ENCODE measurements around the gene ADORA2A.

The ADORA2A gene

GRCh38 chr22:24429411-24430365 is 2.3 kb downstream of the ADORA2A start:
- H3K27ac ChIP-seq, result peak overlapping the region; percentile 97
- peaks cover 98 to 100% of the 10 kb centered on the region in 2 experiments for H3K4me1 ChIP-seq (ENCODE audit: control insufficient read depth in 1 of 2, insufficient read depth in 1 of 2, low read depth in 1 of 2, low read length in 1 of 2)
- no peaks in the 10 kb centered on the region for H3K27me3 ChIP-seq
- no peak for TF ChIP-seq CTCF (IDR thresholded peaks at IDR 0.05)
- H3K36me3 ChIP-seq, result peaks cover 33% of the 10 kb centered on the region
- H3K4me3 ChIP-seq (ENCODE audit: low read depth in 1 of 2, low read length in 1 of 2), result peak overlapping the region; percentile 67 to 92
- no peaks in the 10 kb centered on the region for H3K9me3 ChIP-seq

GRCh38 chr22:24430431-24431308 is 3.3 kb downstream of the ADORA2A start:
- Histone ChIP-seq H3K36me3 (peaks cover 36% of the 10 kb centered on the region), H3K27ac (peak overlapping the region; percentile 97), H3K4me3 (ENCODE audit: low read depth in 1 of 2, low read length in 1 of 2) (no peak overlapping the region), H3K27me3 (no peaks in the 10 kb centered on the region), H3K9me3 (no peaks in the 10 kb centered on the region), H3K4me1 (ENCODE audit: control insufficient read depth in 1 of 2, insufficient read depth in 1 of 2, low read depth in 1 of 2, low read length in 1 of 2) (peaks cover 98 to 100% of the 10 kb centered on the region in 2 experiments)
- no peak for TF ChIP-seq CTCF (IDR thresholded peaks at IDR 0.05)

- peaks cover 98 to 100% of the 10 kb centered on the region in 2 experiments for H3K4me1 ChIP-seq (ENCODE audit: control insufficient read depth in 1 of 2, insufficient read depth in 1 of 2, low read depth in 1 of 2, low read length in 1 of 2)
- H3K4me3 ChIP-seq (ENCODE audit: low read depth in 1 of 2, low read length in 1 of 2), result no peak overlapping the region
- H3K9me3 ChIP-seq, result no peaks in the 10 kb centered on the region
- peaks cover 44% of the 10 kb centered on the region for H3K36me3 ChIP-seq
- H3K27ac ChIP-seq, result peak overlapping the region; percentile 97
- TF ChIP-seq CTCF (IDR thresholded peaks at IDR 0.05), result no peak
- H3K27me3 ChIP-seq, result no peaks in the 10 kb centered on the region
Measured at GRCh38 chr22:24431309-24432034, 4.1 kb downstream of the ADORA2A start.

GRCh38 chr22:24432059-24432853 is 4.9 kb downstream of the ADORA2A start:
- H3K27me3 ChIP-seq, result no peaks in the 10 kb centered on the region
- TF ChIP-seq CTCF (IDR thresholded peaks at IDR 0.05), result no peak
- H3K9me3 ChIP-seq, result no peaks in the 10 kb centered on the region
- peaks cover 98 to 100% of the 10 kb centered on the region in 2 experiments for H3K4me1 ChIP-seq (ENCODE audit: control insufficient read depth in 1 of 2, insufficient read depth in 1 of 2, low read depth in 1 of 2, low read length in 1 of 2)
- peak overlapping the region; percentile 97 for H3K27ac ChIP-seq
- no peak overlapping the region for H3K4me3 ChIP-seq (ENCODE audit: low read depth in 1 of 2, low read length in 1 of 2)
- H3K36me3 ChIP-seq, result peaks cover 50% of the 10 kb centered on the region

Measured in neutrophil (primary cell).